ENCODE results near the gene RTTN. TPM values are rescaled to one million over a fixed set of nuclear protein-coding genes. Genes with fewer than 3 reads are reported as not detected.

RTTN gene
- total and polyA plus RNA-seq, 9 of the 15 experiments (the other 6 are each of a cell fraction or from before 2014, with no cell fraction given): 3.1 to 18.3 (median 10.6) TPM

DNA sequence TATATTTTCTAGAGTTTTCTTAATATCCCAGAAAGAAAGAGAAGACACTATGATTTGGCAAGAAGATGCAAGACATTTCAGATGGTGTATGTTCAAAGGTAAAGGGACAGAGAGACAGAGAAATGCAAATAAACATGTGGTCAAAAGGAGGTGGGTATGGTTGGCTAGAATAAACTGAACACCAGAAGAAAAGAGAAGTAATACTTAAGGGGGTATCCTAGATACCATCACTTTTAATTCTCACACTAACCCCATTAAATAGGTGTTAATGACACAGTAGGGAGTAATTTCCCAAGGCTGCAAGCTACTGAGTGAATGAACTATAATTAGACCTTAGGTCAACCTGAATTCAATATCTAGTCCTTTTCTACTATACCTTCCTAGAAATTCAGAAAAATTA, 146.6 kb downstream of the RTTN start (continued):
- TF ChIP-seq, protein P1, sequence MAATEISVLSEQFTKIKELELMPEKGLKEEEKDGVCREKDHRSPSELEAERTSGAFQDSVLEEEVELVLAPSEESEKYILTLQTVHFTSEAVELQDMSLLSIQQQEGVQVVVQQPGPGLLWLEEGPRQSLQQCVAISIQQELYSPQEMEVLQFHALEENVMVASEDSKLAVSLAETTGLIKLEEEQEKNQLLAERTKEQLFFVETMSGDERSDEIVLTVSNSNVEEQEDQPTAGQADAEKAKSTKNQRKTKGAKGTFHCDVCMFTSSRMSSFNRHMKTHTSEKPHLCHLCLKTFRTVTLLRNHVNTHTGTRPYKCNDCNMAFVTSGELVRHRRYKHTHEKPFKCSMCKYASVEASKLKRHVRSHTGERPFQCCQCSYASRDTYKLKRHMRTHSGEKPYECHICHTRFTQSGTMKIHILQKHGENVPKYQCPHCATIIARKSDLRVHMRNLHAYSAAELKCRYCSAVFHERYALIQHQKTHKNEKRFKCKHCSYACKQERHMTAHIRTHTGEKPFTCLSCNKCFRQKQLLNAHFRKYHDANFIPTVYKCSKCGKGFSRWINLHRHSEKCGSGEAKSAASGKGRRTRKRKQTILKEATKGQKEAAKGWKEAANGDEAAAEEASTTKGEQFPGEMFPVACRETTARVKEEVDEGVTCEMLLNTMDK (IDR thresholded peaks at IDR 0.05; ENCODE audit: borderline replicate concordance, insufficient read depth, low read depth, low read length, poor library complexity, severe bottlenecking): no peak
- no peak for TF ChIP-seq ZNF583 (CRISPR knock-in tag; IDR thresholded peaks at IDR 0.05)
- TF ChIP-seq, protein P2, sequence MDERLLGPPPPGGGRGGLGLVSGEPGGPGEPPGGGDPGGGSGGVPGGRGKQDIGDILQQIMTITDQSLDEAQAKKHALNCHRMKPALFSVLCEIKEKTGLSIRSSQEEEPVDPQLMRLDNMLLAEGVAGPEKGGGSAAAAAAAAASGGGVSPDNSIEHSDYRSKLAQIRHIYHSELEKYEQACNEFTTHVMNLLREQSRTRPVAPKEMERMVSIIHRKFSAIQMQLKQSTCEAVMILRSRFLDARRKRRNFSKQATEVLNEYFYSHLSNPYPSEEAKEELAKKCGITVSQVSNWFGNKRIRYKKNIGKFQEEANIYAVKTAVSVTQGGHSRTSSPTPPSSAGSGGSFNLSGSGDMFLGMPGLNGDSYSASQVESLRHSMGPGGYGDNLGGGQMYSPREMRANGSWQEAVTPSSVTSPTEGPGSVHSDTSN (CRISPR knock-in tag; IDR thresholded peaks at IDR 0.05; ENCODE audit: low read depth): no peak
- TF ChIP-seq, protein P2 (tag; conservative IDR thresholded peaks at IDR 0.05; ENCODE audit: low read depth): no peak
- no peak for TF ChIP-seq NR2C2 (CRISPR knock-in tag; IDR thresholded peaks at IDR 0.05)
- no peak for TF ChIP-seq NR2C2 (tag; IDR thresholded peaks at IDR 0.05)
